HG03108 (cell line): Measurements from ENCODE around the gene RALGAPB.

Experiments
- ATAC-seq: cut with Tn5 transposase; IDR thresholded peaks from one replicate; pipeline ENCODE4 v1.9.1; 2021; ENCODE audit warnings: moderate library complexity; ENCODE audit not compliant: unreplicated experiment

The RALGAPB gene

GRCh38 chr20:38608188-38608587, 135.5 kb downstream of the RALGAPB start:
- ATAC-seq: no peak

- ATAC-seq: no peak
Observed at GRCh38 chr20:38609815-38610214, 137.2 kb downstream of the RALGAPB start.

- no peak for ATAC-seq
Observed at GRCh38 chr20:38610521-38610920, 137.9 kb downstream of the RALGAPB start.

GRCh38 chr20:38612751-38613515, 140.3 kb downstream of the RALGAPB start:
- no peak for ATAC-seq

- ATAC-seq: no peak
Observed at GRCh38 chr20:38615283-38615682, 142.6 kb downstream of the RALGAPB start.

GRCh38 chr20:38616457-38616856, 143.8 kb downstream of the RALGAPB start:
- ATAC-seq: no peak

GRCh38 chr20:38617011-38617829, 144.6 kb downstream of the RALGAPB start:
- no peak for ATAC-seq

GRCh38 chr20:38617830-38618196, 145.2 kb downstream of the RALGAPB start:
- no peak for ATAC-seq

GRCh38 chr20:38620441-38620840, 147.8 kb downstream of the RALGAPB start:
- no peak for ATAC-seq

- no peak for ATAC-seq
Observed at GRCh38 chr20:38623061-38623460, 150.4 kb downstream of the RALGAPB start.

GRCh38 chr20:38624084-38624483, 151.4 kb downstream of the RALGAPB start:
- no peak for ATAC-seq

- no peak for ATAC-seq
Observed at GRCh38 chr20:38625896-38626295, 153.3 kb downstream of the RALGAPB start.

- no peak for ATAC-seq
Observed at GRCh38 chr20:38626921-38627659, 154.4 kb downstream of the RALGAPB start.
